HEK293 (cell line): ENCODE measurements around the gene FGD3.

Experiments used
- CTCF ChIA-PET: fragments of 350-600 bp; formaldehyde crosslinking; extraction: SDS; loops from one replicate; lab custom pipeline; 2021; ENCODE audit warnings: antibody characterized with exemption; lab: Yijun Ruan, JAX
- POLR2A ChIA-PET: fragments of 300-600 bp; formaldehyde crosslinking; extraction: SDS; loops from one replicate; lab custom pipeline; 2020; ENCODE audit warnings: antibody characterized with exemption, inconsistent platforms; lab: Yijun Ruan, JAX
- H3K27ac ChIP-seq: fragments of 200-500 bp; sonication (Bioruptor generic); 2 replicates; pipeline ENCODE4 v1.5.1; 2014; ENCODE audit warnings: low read depth, low read length, control low read depth, inconsistent platforms; ENCODE audit errors: extremely low read depth
- H3K36me3 ChIP-seq, 2 experiments: fragments of 200-500 bp in 1 of 2; sonication (Bioruptor generic) in 1 of 2; 1 replicate in 1 of 2; 2 replicates in 1 of 2; pipeline ENCODE4 v1.5.1; 2014 to 2017; ENCODE audit warnings: inconsistent platforms in 2 of 2, low read length in 2 of 2; ENCODE audit not compliant: control insufficient read depth in 2 of 2, insufficient read depth in 1 of 2
- H3K4me1 ChIP-seq: fragments of 200-500 bp; sonication (Bioruptor generic); 2 replicates; pipeline ENCODE4 v1.5.1; 2014; ENCODE audit warnings: mild to moderate bottlenecking, low read length, inconsistent platforms; ENCODE audit not compliant: control insufficient read depth, insufficient read depth
- H3K4me3 ChIP-seq: 2 replicates; pipeline ENCODE4 v1.5.1; 2011; ENCODE audit warnings: low read depth, mild to moderate bottlenecking, control low read depth, low read length, moderate library complexity
- H3K9me3 ChIP-seq: fragments of 200-500 bp; sonication (Bioruptor generic); 2 replicates; pipeline ENCODE4 v1.5.1; 2014; ENCODE audit warnings: low read depth, low read length, inconsistent platforms; ENCODE audit not compliant: control insufficient read depth, insufficient read depth
- GLIS1 ChIP-seq: fragments of 450-650 bp; formaldehyde crosslinking; IDR thresholded peaks from 2 replicates; pipeline ENCODE4 v1.5.1; 2016; ENCODE audit warnings: missing biosample characterization, missing genetic modification characterization
- KLF1 ChIP-seq: fragments of 450-650 bp; formaldehyde crosslinking; IDR thresholded peaks from 2 replicates; pipeline ENCODE4 v1.5.1; 2016; ENCODE audit warnings: missing biosample characterization, missing genetic modification characterization
- KLF10 ChIP-seq: fragments of 450-650 bp; IDR thresholded peaks from 2 replicates; pipeline ENCODE4 v1.5.1; 2018; ENCODE audit warnings: missing biosample characterization, mild to moderate bottlenecking, missing genetic modification characterization
- KLF7 ChIP-seq: fragments of 450-650 bp; formaldehyde crosslinking; IDR thresholded peaks from 2 replicates; pipeline ENCODE4 v1.5.1; 2016; ENCODE audit warnings: missing biosample characterization, missing genetic modification characterization, borderline replicate concordance
- REPIN1 ChIP-seq: fragments of 450-650 bp; formaldehyde crosslinking; IDR thresholded peaks from 2 replicates; pipeline ENCODE4 v1.5.1; 2017; ENCODE audit warnings: missing biosample characterization, missing genetic modification characterization, low read depth
- TRIM28 ChIP-seq: IDR thresholded peaks from 2 replicates; pipeline ENCODE4 v1.6.1; 2011; ENCODE audit warnings: low read length, control low read depth, borderline replicate concordance
- ZBTB7A ChIP-seq: fragments of 450-650 bp; formaldehyde crosslinking; IDR thresholded peaks from 2 replicates; pipeline ENCODE4 v1.5.1; 2016; ENCODE audit warnings: low read depth, missing biosample characterization, missing genetic modification characterization
- ZFP37 ChIP-seq: fragments of 450-650 bp; formaldehyde crosslinking; IDR thresholded peaks from 2 replicates; pipeline ENCODE4 v1.5.1; 2016; ENCODE audit warnings: missing biosample characterization, missing genetic modification characterization
- ZFP69B ChIP-seq: fragments of 450-650 bp; formaldehyde crosslinking; IDR thresholded peaks from 2 replicates; pipeline ENCODE4 v1.5.1; 2016; ENCODE audit warnings: missing biosample characterization, missing genetic modification characterization
- ZIC2 ChIP-seq: fragments of 450-650 bp; formaldehyde crosslinking; IDR thresholded peaks from 2 replicates; pipeline ENCODE4 v1.5.1; 2016; ENCODE audit warnings: missing biosample characterization, missing genetic modification characterization
- ZNF19 ChIP-seq: fragments of 450-650 bp; formaldehyde crosslinking; IDR thresholded peaks from 2 replicates; pipeline ENCODE4; 2016; ENCODE audit warnings: missing biosample characterization, missing genetic modification characterization, low read depth
- ZNF292 ChIP-seq: fragments of 450-650 bp; formaldehyde crosslinking; IDR thresholded peaks from 2 replicates; pipeline ENCODE4 v1.5.1; 2016; ENCODE audit warnings: low read depth, missing biosample characterization, missing genetic modification characterization, borderline replicate concordance
- ZNF302 ChIP-seq: fragments of 450-650 bp; formaldehyde crosslinking; IDR thresholded peaks from 2 replicates; pipeline ENCODE4 v1.5.1; 2016; ENCODE audit warnings: missing biosample characterization, missing genetic modification characterization, low read depth
- ZNF48 ChIP-seq: fragments of 450-650 bp; formaldehyde crosslinking; IDR thresholded peaks from 2 replicates; pipeline ENCODE4 v1.5.1; 2016; ENCODE audit warnings: missing biosample characterization, missing genetic modification characterization
- TF ChIP-seq, protein P1 (sequence below): fragments of 450-650 bp; IDR thresholded peaks from 2 replicates; pipeline ENCODE4 v1.5.1; 2018; ENCODE audit warnings: missing biosample characterization, missing genetic modification characterization
- TF ChIP-seq, protein P2 (sequence below): fragments of 450-650 bp; formaldehyde crosslinking; conservative IDR thresholded peaks from 2 replicates; pipeline ENCODE4 v1.5.1; 2016; ENCODE audit warnings: low read depth, missing biosample characterization, missing genetic modification characterization
- TF ChIP-seq, protein P3 (sequence below): fragments of 450-650 bp; formaldehyde crosslinking; IDR thresholded peaks from 2 replicates; pipeline ENCODE4 v1.5.1; 2016; ENCODE audit warnings: missing biosample characterization, missing genetic modification characterization
- TF ChIP-seq, protein P4 (sequence below): fragments of 450-650 bp; formaldehyde crosslinking; IDR thresholded peaks from 2 replicates; pipeline ENCODE4 v1.5.1; 2016; ENCODE audit warnings: missing biosample characterization, missing genetic modification characterization, borderline replicate concordance
- TF ChIP-seq, protein P5 (sequence below): fragments of 450-650 bp; formaldehyde crosslinking; IDR thresholded peaks from 2 replicates; pipeline ENCODE4 v1.5.1; 2017; ENCODE audit warnings: missing biosample characterization, missing genetic modification characterization

FGD3 gene

DNA sequence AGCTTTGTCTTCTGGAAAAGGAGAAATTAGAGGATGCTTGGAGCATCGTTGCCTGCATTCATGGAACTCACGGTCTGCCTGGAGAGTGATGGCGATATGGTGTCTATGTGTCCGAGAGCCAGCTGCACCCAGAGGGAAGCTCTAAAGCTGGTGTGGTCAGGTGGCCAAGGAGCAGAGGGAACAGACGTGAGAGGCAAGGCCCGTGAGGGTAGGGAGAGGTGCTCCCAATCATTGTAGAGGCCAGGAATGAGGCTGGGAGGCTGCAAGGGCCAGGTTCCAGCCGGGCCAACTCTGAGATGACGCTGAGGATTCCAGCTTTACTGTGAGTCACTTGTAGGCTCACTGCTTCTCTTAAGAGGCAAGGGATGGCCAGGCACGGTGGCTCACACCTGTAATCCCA is 7.6 kb downstream of the FGD3 start:
- CTCF ChIA-PET = interaction anchor here (0.6 to 2.9 kb wide), 6 partner anchors 24 to 979 kb away, joined by 3 to 17 read pairs (median 3); no protein-coding TSS in a partner anchor
- no peak overlapping the region for H3K27ac ChIP-seq
- no peaks in the 10 kb centered on the region for H3K36me3 ChIP-seq
- no peak overlapping the region for H3K4me3 ChIP-seq
- POLR2A ChIA-PET = no interaction called here
- TF ChIP-seq, protein P1, sequence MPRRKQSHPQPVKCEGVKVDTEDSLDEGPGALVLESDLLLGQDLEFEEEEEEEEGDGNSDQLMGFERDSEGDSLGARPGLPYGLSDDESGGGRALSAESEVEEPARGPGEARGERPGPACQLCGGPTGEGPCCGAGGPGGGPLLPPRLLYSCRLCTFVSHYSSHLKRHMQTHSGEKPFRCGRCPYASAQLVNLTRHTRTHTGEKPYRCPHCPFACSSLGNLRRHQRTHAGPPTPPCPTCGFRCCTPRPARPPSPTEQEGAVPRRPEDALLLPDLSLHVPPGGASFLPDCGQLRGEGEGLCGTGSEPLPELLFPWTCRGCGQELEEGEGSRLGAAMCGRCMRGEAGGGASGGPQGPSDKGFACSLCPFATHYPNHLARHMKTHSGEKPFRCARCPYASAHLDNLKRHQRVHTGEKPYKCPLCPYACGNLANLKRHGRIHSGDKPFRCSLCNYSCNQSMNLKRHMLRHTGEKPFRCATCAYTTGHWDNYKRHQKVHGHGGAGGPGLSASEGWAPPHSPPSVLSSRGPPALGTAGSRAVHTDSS (tag by site-specific recombination) = no peak
- no peak for TF ChIP-seq TRIM28
- no peak for TF ChIP-seq ZNF302
- TF ChIP-seq, protein P2, sequence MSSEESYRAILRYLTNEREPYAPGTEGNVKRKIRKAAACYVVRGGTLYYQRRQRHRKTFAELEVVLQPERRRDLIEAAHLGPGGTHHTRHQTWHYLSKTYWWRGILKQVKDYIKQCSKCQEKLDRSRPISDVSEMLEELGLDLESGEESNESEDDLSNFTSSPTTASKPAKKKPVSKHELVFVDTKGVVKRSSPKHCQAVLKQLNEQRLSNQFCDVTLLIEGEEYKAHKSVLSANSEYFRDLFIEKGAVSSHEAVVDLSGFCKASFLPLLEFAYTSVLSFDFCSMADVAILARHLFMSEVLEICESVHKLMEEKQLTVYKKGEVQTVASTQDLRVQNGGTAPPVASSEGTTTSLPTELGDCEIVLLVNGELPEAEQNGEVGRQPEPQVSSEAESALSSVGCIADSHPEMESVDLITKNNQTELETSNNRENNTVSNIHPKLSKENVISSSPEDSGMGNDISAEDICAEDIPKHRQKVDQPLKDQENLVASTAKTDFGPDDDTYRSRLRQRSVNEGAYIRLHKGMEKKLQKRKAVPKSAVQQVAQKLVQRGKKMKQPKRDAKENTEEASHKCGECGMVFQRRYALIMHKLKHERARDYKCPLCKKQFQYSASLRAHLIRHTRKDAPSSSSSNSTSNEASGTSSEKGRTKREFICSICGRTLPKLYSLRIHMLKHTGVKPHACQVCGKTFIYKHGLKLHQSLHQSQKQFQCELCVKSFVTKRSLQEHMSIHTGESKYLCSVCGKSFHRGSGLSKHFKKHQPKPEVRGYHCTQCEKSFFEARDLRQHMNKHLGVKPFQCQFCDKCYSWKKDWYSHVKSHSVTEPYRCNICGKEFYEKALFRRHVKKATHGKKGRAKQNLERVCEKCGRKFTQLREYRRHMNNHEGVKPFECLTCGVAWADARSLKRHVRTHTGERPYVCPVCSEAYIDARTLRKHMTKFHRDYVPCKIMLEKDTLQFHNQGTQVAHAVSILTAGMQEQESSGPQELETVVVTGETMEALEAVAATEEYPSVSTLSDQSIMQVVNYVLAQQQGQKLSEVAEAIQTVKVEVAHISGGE (tag by site-specific recombination) = no peak
- TF ChIP-seq KLF10 (tag by site-specific recombination) = no peak
- no peak for TF ChIP-seq KLF1 (tag by site-specific recombination)
- TF ChIP-seq KLF7 (tag by site-specific recombination) = no peak
- no peak for TF ChIP-seq ZNF48
- TF ChIP-seq, protein P3, sequence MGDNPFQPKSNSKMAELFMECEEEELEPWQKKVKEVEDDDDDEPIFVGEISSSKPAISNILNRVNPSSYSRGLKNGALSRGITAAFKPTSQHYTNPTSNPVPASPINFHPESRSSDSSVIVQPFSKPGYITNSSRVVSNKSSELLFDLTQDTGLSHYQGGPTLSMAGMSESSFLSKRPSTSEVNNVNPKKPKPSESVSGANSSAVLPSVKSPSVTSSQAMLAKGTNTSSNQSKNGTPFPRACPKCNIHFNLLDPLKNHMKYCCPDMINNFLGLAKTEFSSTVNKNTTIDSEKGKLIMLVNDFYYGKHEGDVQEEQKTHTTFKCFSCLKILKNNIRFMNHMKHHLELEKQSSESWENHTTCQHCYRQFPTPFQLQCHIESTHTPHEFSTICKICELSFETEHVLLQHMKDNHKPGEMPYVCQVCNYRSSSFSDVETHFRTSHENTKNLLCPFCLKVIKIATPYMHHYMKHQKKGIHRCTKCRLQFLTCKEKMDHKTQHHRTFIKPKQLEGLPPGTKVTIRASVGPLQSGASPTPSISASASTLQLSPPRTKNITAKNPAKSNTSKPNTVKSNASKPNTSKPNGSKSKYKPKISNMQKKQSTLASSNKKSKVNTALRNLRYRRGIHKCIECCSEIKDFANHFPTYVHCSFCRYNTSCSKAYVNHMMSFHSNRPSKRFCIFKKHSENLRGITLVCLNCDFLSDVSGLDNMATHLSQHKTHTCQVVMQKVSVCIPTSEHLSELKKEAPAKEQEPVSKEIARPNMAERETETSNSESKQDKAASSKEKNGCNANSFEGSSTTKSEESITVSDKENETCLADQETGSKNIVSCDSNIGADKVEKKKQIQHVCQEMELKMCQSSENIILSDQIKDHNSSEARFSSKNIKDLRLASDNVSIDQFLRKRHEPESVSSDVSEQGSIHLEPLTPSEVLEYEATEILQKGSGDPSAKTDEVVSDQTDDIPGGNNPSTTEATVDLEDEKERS (tag by site-specific recombination) = no peak
- no peak for TF ChIP-seq GLIS1 (tag by site-specific recombination)
- TF ChIP-seq ZIC2 = no peak
- TF ChIP-seq, protein P4, sequence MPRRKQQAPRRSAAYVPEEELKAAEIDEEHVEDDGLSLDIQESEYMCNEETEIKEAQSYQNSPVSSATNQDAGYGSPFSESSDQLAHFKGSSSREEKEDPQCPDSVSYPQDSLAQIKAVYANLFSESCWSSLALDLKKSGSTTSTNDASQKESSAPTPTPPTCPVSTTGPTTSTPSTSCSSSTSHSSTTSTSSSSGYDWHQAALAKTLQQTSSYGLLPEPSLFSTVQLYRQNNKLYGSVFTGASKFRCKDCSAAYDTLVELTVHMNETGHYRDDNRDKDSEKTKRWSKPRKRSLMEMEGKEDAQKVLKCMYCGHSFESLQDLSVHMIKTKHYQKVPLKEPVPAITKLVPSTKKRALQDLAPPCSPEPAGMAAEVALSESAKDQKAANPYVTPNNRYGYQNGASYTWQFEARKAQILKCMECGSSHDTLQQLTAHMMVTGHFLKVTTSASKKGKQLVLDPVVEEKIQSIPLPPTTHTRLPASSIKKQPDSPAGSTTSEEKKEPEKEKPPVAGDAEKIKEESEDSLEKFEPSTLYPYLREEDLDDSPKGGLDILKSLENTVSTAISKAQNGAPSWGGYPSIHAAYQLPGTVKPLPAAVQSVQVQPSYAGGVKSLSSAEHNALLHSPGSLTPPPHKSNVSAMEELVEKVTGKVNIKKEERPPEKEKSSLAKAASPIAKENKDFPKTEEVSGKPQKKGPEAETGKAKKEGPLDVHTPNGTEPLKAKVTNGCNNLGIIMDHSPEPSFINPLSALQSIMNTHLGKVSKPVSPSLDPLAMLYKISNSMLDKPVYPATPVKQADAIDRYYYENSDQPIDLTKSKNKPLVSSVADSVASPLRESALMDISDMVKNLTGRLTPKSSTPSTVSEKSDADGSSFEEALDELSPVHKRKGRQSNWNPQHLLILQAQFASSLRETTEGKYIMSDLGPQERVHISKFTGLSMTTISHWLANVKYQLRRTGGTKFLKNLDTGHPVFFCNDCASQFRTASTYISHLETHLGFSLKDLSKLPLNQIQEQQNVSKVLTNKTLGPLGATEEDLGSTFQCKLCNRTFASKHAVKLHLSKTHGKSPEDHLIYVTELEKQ (tag by site-specific recombination) = no peak
- no peak for TF ChIP-seq ZFP37
- no peak for TF ChIP-seq ZNF292 (tag by site-specific recombination)
- TF ChIP-seq, protein P5, sequence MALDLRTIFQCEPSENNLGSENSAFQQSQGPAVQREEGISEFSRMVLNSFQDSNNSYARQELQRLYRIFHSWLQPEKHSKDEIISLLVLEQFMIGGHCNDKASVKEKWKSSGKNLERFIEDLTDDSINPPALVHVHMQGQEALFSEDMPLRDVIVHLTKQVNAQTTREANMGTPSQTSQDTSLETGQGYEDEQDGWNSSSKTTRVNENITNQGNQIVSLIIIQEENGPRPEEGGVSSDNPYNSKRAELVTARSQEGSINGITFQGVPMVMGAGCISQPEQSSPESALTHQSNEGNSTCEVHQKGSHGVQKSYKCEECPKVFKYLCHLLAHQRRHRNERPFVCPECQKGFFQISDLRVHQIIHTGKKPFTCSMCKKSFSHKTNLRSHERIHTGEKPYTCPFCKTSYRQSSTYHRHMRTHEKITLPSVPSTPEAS (tag by site-specific recombination) = no peak
- TF ChIP-seq ZNF19 (tag by site-specific recombination) = no peak
- no peak for TF ChIP-seq REPIN1
- no peak for TF ChIP-seq ZBTB7A (tag by site-specific recombination)
- TF ChIP-seq ZFP69B (tag by site-specific recombination) = no peak
- H3K4me1 ChIP-seq = no peaks in the 10 kb centered on the region
- H3K9me3 ChIP-seq = no peaks in the 10 kb centered on the region
